HepG2 (cell line): Measurements from ENCODE around the gene TNP2. TPM values are rescaled to one million over a fixed set of nuclear protein-coding genes. Genes with fewer than 3 reads are reported as not detected.

Experiments
- AHR ChIP-seq: IDR thresholded peaks from 2 replicates; pipeline ENCODE4 v1.6.1; 2018; ENCODE audit warnings: missing genetic modification reagents, missing compliant biosample characterization
- ATF3 ChIP-seq: sonication (generic); formaldehyde crosslinking; IDR thresholded peaks from 2 replicates; pipeline ENCODE4 v1.4.0; 2020; ENCODE audit warnings: missing genetic modification reagents
- ELF1 ChIP-seq: sonication (generic); formaldehyde crosslinking; IDR thresholded peaks from 2 replicates; pipeline ENCODE4 v1.4.0; 2020; ENCODE audit warnings: missing genetic modification reagents
- GABPA ChIP-seq, 2 experiments: IDR thresholded peaks; 2 replicates each; pipeline ENCODE4 v1.6.1; 2011 to 2016; ENCODE audit warnings: low read depth in 2 of 2, low read length in 1 of 2, missing biosample characterization in 1 of 2, missing genetic modification characterization in 1 of 2
- HNF1A ChIP-seq, 2 experiments: sonication (generic) in 1 of 2; formaldehyde crosslinking in 1 of 2; IDR thresholded peaks; 2 replicates each; pipeline versions ENCODE4 v1.4.0 to v1.6.1; 2016 to 2020; ENCODE audit warnings: borderline replicate concordance in 1 of 2, low read depth in 1 of 2, mild to moderate bottlenecking in 1 of 2, missing genetic modification reagents in 1 of 2
- KAT7 ChIP-seq: IDR thresholded peaks from 2 replicates; pipeline ENCODE4 v1.6.1; 2018; ENCODE audit warnings: borderline replicate concordance, missing compliant biosample characterization
- KLF11 ChIP-seq: IDR thresholded peaks from 2 replicates; pipeline ENCODE4 v1.6.1; 2016; ENCODE audit warnings: missing compliant biosample characterization
- MIER2 ChIP-seq: IDR thresholded peaks from 2 replicates; pipeline ENCODE4 v1.6.1; 2016; ENCODE audit warnings: missing biosample characterization, missing genetic modification reagents
- NFE2L1 ChIP-seq: sonication (generic); formaldehyde crosslinking; IDR thresholded peaks from 2 replicates; pipeline ENCODE4 v1.4.0; 2020; ENCODE audit warnings: missing genetic modification reagents, mild to moderate bottlenecking, borderline replicate concordance
- PBX2 ChIP-seq: IDR thresholded peaks from 2 replicates; pipeline ENCODE4 v1.6.1; 2016; ENCODE audit warnings: control low read depth
- PHF8 ChIP-seq: sonication (generic); formaldehyde crosslinking; IDR thresholded peaks from 2 replicates; pipeline ENCODE4 v1.5.0; 2020; ENCODE audit warnings: missing genetic modification reagents
- RAD21 ChIP-seq: fragments of 450-650 bp; formaldehyde crosslinking; IDR thresholded peaks from 2 replicates; pipeline ENCODE4 v1.5.0; 2020; ENCODE audit warnings: mild to moderate bottlenecking
- RFX5 ChIP-seq: IDR thresholded peaks from 2 replicates; pipeline ENCODE4 v1.6.1; 2011; ENCODE audit warnings: low read depth, low read length, improper control_type of control experiment
- SATB2 ChIP-seq: sonication (generic); formaldehyde crosslinking; IDR thresholded peaks from 2 replicates; pipeline ENCODE4 v1.5.0; 2020; ENCODE audit warnings: missing genetic modification reagents
- SMAD1 ChIP-seq: sonication (generic); formaldehyde crosslinking; IDR thresholded peaks from 2 replicates; pipeline ENCODE4 v1.4.0; 2020; ENCODE audit warnings: missing genetic modification reagents, low read depth, mild to moderate bottlenecking, borderline replicate concordance
- THYN1 ChIP-seq: sonication (generic); formaldehyde crosslinking; IDR thresholded peaks from 2 replicates; pipeline ENCODE4 v1.8.1; 2023; ENCODE audit warnings: low read depth, mild to moderate bottlenecking, moderate library complexity, missing genetic modification reagents, borderline replicate concordance
- ZFP41 ChIP-seq: sonication (generic); formaldehyde crosslinking; IDR thresholded peaks from 2 replicates; pipeline ENCODE4 v1.4.0; 2020; ENCODE audit warnings: mild to moderate bottlenecking, missing genetic modification reagents, borderline replicate concordance
- ZNF136 ChIP-seq: sonication (generic); formaldehyde crosslinking; IDR thresholded peaks from 2 replicates; pipeline ENCODE4 v1.8.1; 2022; ENCODE audit warnings: low read depth, mild to moderate bottlenecking, moderate library complexity, missing genetic modification reagents
- ZNF432 ChIP-seq: sonication (generic); formaldehyde crosslinking; IDR thresholded peaks from 2 replicates; pipeline ENCODE4 v1.5.0; 2020; ENCODE audit warnings: missing genetic modification reagents, mild to moderate bottlenecking, borderline replicate concordance
- ZNF552 ChIP-seq: sonication (generic); formaldehyde crosslinking; IDR thresholded peaks from 2 replicates; pipeline ENCODE4 v1.9.0; 2022; ENCODE audit warnings: missing genetic modification reagents, mild to moderate bottlenecking, borderline replicate concordance
- ZNF598 ChIP-seq: sonication (generic); formaldehyde crosslinking; IDR thresholded peaks from 2 replicates; pipeline ENCODE4 v1.5.1; 2020; ENCODE audit warnings: mild to moderate bottlenecking, missing genetic modification reagents, borderline replicate concordance
- ZNF605 ChIP-seq: sonication (generic); formaldehyde crosslinking; IDR thresholded peaks from 2 replicates; pipeline ENCODE4 v1.8.0; 2022; ENCODE audit warnings: mild to moderate bottlenecking, missing genetic modification reagents
- ZNF75D ChIP-seq: sonication (generic); formaldehyde crosslinking; IDR thresholded peaks from 2 replicates; pipeline ENCODE4 v1.8.1; 2023; ENCODE audit warnings: missing genetic modification reagents, mild to moderate bottlenecking, borderline replicate concordance
- ZNF775 ChIP-seq: sonication (generic); formaldehyde crosslinking; IDR thresholded peaks from 2 replicates; pipeline ENCODE4 v1.4.0; 2020; ENCODE audit warnings: missing genetic modification reagents, mild to moderate bottlenecking, moderate library complexity, borderline replicate concordance
- polyA plus RNA-seq, 8 experiments: library from polyadenylated mRNA; depleted of rRNA in 3 of 8; stranded (reverse) in 7 of 8; unstranded in 1 of 8; fragments of >200 nt; fragmentation: Illumina TruSeq in 4 of 8; extraction: Trizol in 4 of 8; gene quantifications; 2 replicates each; pipeline versions ENCODE4 v1.2.1 to v1.2.3, GENCODE V29; 2011 to 2016; ENCODE audit warnings: low read depth in 4 of 8, missing spikeins in 1 of 8, mixed read lengths in 1 of 8; ENCODE audit not compliant: insufficient read depth in 1 of 8
- total RNA-seq, 5 experiments: library from RNA; depleted of rRNA; stranded (reverse); fragments of >200 nt; fragmentation: Illumina TruSeq; extraction: Trizol; gene quantifications; 2 replicates each; pipeline ENCODE4 v1.2.3, GENCODE V29; 2016; ENCODE audit warnings: low read depth in 1 of 5

The TNP2 gene
- total and polyA plus RNA-seq, 2 of the 13 experiments (the other 11 are each of a cell fraction or from before 2014, with no cell fraction given), result not detected

- TF ChIP-seq KLF11 (no peak; the same call in none of the 2 replicates), ATF3 (peak; percentile 37), RAD21 (peak; percentile 99), ZNF136 (CRISPR knock-in tag) (peak; percentile 22; the same call in 1 of the 2 replicates), PBX2 (CRISPR knock-in tag) (no peak), ZNF552 (CRISPR knock-in tag) (peak; percentile 85; the same call in 1 of the 2 replicates), GABPA (IDR thresholded peaks at IDR 0.05; ENCODE audit: low read depth, low read length) (no peak), GABPA (CRISPR knock-in tag; IDR thresholded peaks at IDR 0.05; ENCODE audit: low read depth) (no peak), ZFP41 (CRISPR knock-in tag) (no peak; the same call in 1 of the 2 replicates), THYN1 (no peak), HNF1A (IDR thresholded peaks at IDR 0.05; ENCODE audit: low read depth) (no peak), HNF1A (CRISPR knock-in tag; IDR thresholded peaks at IDR 0.05; ENCODE audit: borderline replicate concordance) (peak; percentile 36), AHR (CRISPR knock-in tag) (peak; percentile 58; the same call in 1 of the 2 replicates), ELF1 (CRISPR knock-in tag) (no peak; the same call in 1 of the 2 replicates), ZNF432 (CRISPR knock-in tag) (no peak), ZNF775 (no peak), RFX5 (no peak), SATB2 (peak; percentile 93; the same call in 1 of the 2 replicates), ZNF598 (CRISPR knock-in tag) (no peak), ZNF605 (CRISPR knock-in tag) (no peak; the same call in 1 of the 2 replicates), ZNF75D (CRISPR knock-in tag) (no peak), KAT7 (peak; percentile 88; the same call in 1 of the 2 replicates), SMAD1 (CRISPR knock-in tag) (no peak), PHF8 (CRISPR knock-in tag) (peak; percentile 91), NFE2L1 (no peak), MIER2 (CRISPR knock-in tag) (no peak)
Observed at GRCh38 chr16:11255737-11256660, 13.1 kb downstream of the TNP2 start, which contains the start of gene SOCS1 (continued).
